H1 (cell line): ENCODE results near the gene TMEM178B. TPM values are rescaled to one million over a fixed set of nuclear protein-coding genes. Genes with fewer than 3 reads are reported as not detected.

ENCODE experiments used
- CTCF ChIA-PET: fragments of 300-600 bp; sonication (Branson Sonifier 250); formaldehyde crosslinking; loops from one replicate; lab custom pipeline; 2021; ENCODE audit not compliant: partially characterized antibody; lab: Charles Lee
- POLR2A ChIA-PET: fragments of 300-600 bp; sonication (Branson Sonifier 250); formaldehyde crosslinking; loops from one replicate; lab custom pipeline; 2021; ENCODE audit warnings: inconsistent platforms; ENCODE audit not compliant: partially characterized antibody; lab: Charles Lee
- DNase-seq, 2 experiments: peaks; one replicate each; pipeline versions ENCODE4 v3.0.0 to v3.0.0-alpha.2; 2010 to 2022; ENCODE audit warnings: low spot score in 2 of 2, low read depth in 1 of 2, mixed read lengths in 1 of 2
- FAIRE-seq: peaks from 2 replicates; lab custom pipeline; 2011; peaks lifted over from hg19 to GRCh38; lab: Jason Lieb, UNC
- H2AFZ ChIP-seq: 2 replicates; pipeline ENCODE4 v1.8.1; 2012; ENCODE audit warnings: low read length, inconsistent platforms
- H2AK5ac ChIP-seq: 2 replicates; pipeline ENCODE4 v1.6.1; 2013; ENCODE audit warnings: low read depth, low read length
- H2BK120ac ChIP-seq: replicated peaks from 2 replicates; pipeline ENCODE3; 2013; ENCODE audit warnings: low read depth, low read length, inconsistent platforms
- H2BK12ac ChIP-seq: 2 replicates; pipeline ENCODE4 v1.6.1; 2013; ENCODE audit warnings: low read depth, low read length
- H2BK15ac ChIP-seq: 2 replicates; pipeline ENCODE4 v1.6.1; 2013; ENCODE audit warnings: low read length
- H2BK20ac ChIP-seq: 2 replicates; pipeline ENCODE4 v1.6.1; 2013; ENCODE audit warnings: low read length
- H2BK5ac ChIP-seq: 2 replicates; pipeline ENCODE4 v1.6.1; 2013; ENCODE audit warnings: low read depth, low read length
- H3K14ac ChIP-seq: 2 replicates; pipeline ENCODE4 v1.6.1; 2013; ENCODE audit warnings: inconsistent platforms; ENCODE audit not compliant: insufficient read length
- H3K18ac ChIP-seq: 2 replicates; pipeline ENCODE4 v1.6.1; 2013; ENCODE audit warnings: low read length; ENCODE audit errors: extremely low read depth
- H3K23ac ChIP-seq: 2 replicates; pipeline ENCODE4 v1.6.1; 2013; ENCODE audit warnings: inconsistent platforms; ENCODE audit not compliant: insufficient read length
- H3K23me2 ChIP-seq: 2 replicates; pipeline ENCODE4 v1.6.1; 2013; ENCODE audit warnings: low read depth, low read length
- H3K27ac ChIP-seq: 2 replicates; pipeline ENCODE4 v1.6.1; 2011; ENCODE audit warnings: low read depth, low read length, inconsistent platforms
- H3K27me3 ChIP-seq, 4 experiments: replicated peaks in 1 of 4; 1 replicate in 1 of 4; 2 replicates in 3 of 4; pipeline versions ENCODE4 v1.6.1 to v1.8.1; 2011 to 2013; ENCODE audit warnings: low read length in 3 of 4, mild to moderate bottlenecking in 3 of 4, inconsistent platforms in 2 of 4, mixed read lengths in 2 of 4, moderate library complexity in 1 of 4; ENCODE audit not compliant: control insufficient read depth in 3 of 4, insufficient read depth in 3 of 4; ENCODE audit errors: extremely low read depth in 1 of 4
- H3K36me3 ChIP-seq, 4 experiments: 2 replicates each; pipeline versions ENCODE4 v1.6.1 to v1.8.1; 2011 to 2013; ENCODE audit warnings: mild to moderate bottlenecking in 4 of 4, low read length in 3 of 4, moderate library complexity in 2 of 4, control low read depth in 1 of 4, inconsistent platforms in 1 of 4; ENCODE audit not compliant: insufficient read depth in 4 of 4, control insufficient read depth in 2 of 4
- H3K4ac ChIP-seq: replicated peaks from 2 replicates; pipeline ENCODE3; 2013; ENCODE audit warnings: low read length, low read depth, mixed read lengths, inconsistent platforms; ENCODE audit not compliant: insufficient read length
- H3K4me1 ChIP-seq, 4 experiments: replicated peaks in 1 of 4; 1 replicate in 1 of 4; 2 replicates in 3 of 4; pipeline versions ENCODE4 v1.6.1 to v1.8.1; 2011 to 2013; ENCODE audit warnings: low read length in 3 of 4, inconsistent platforms in 2 of 4, mixed read lengths in 1 of 4; ENCODE audit not compliant: insufficient read depth in 4 of 4, control insufficient read depth in 3 of 4
- H3K4me2 ChIP-seq, 2 experiments: 2 replicates each; pipeline versions ENCODE4 v1.6.1 to v1.8.1; 2011 to 2013; ENCODE audit warnings: low read depth in 2 of 2, low read length in 2 of 2, control low read depth in 1 of 2, inconsistent platforms in 1 of 2, mild to moderate bottlenecking in 1 of 2; ENCODE audit not compliant: insufficient read depth in 1 of 2
- H3K4me3 ChIP-seq, 4 experiments: fragments of 200-600, 300-600 bp in 1 of 4; sonication (generic), shearing (Covaris generic), sonication (Bioruptor Twin) in 1 of 4; 2 replicates each; pipeline versions ENCODE4 v1.5.1 to v1.8.1; 2011 to 2016; ENCODE audit warnings: low read length in 4 of 4, low read depth in 3 of 4, control low read depth in 2 of 4, inconsistent platforms in 2 of 4, mild to moderate bottlenecking in 2 of 4, mixed read lengths in 1 of 4, moderate library complexity in 1 of 4; ENCODE audit not compliant: insufficient read depth in 2 of 4; ENCODE audit errors: extremely low read depth in 1 of 4
- H3K56ac ChIP-seq: replicated peaks from 2 replicates; pipeline ENCODE3; 2013; ENCODE audit warnings: low read depth, mild to moderate bottlenecking, mixed read lengths, low read length, inconsistent platforms; ENCODE audit not compliant: insufficient read length
- H3K79me1 ChIP-seq: 2 replicates; pipeline ENCODE4 v1.6.1; 2013; ENCODE audit warnings: low read depth, low read length, control low read depth
- H3K79me2 ChIP-seq, 2 experiments: 2 replicates each; pipeline versions ENCODE4 v1.6.1 to v1.8.1; 2012 to 2013; ENCODE audit warnings: low read length in 2 of 2, mild to moderate bottlenecking in 2 of 2, inconsistent platforms in 1 of 2; ENCODE audit not compliant: insufficient read depth in 2 of 2, control insufficient read depth in 1 of 2
- H3K9ac ChIP-seq, 4 experiments: replicated peaks in 1 of 4; 1 replicate in 1 of 4; 2 replicates in 3 of 4; pipeline versions ENCODE4 v1.6.1 to v1.8.1; 2011 to 2013; ENCODE audit warnings: low read depth in 3 of 4, low read length in 3 of 4, control low read depth in 2 of 4, mild to moderate bottlenecking in 2 of 4, moderate library complexity in 2 of 4, inconsistent platforms in 1 of 4; ENCODE audit errors: extremely low read depth in 1 of 4
- H3K9me3 ChIP-seq, 2 experiments: 2 replicates each; pipeline versions ENCODE4 v1.6.1 to v1.8.1; 2012 to 2013; ENCODE audit warnings: mild to moderate bottlenecking in 2 of 2, moderate library complexity in 2 of 2, control low read depth in 1 of 2, inconsistent platforms in 1 of 2, low read depth in 1 of 2, low read length in 1 of 2, mixed read lengths in 1 of 2; ENCODE audit not compliant: insufficient read depth in 2 of 2
- H4K20me1 ChIP-seq, 2 experiments: replicated peaks in 1 of 2; 2 replicates each; pipeline versions ENCODE3 to v1.8.1; 2011 to 2013; ENCODE audit warnings: inconsistent platforms in 2 of 2, low read length in 2 of 2, mild to moderate bottlenecking in 1 of 2; ENCODE audit not compliant: insufficient read depth in 2 of 2, control insufficient read depth in 1 of 2
- H4K5ac ChIP-seq: 2 replicates; pipeline ENCODE4 v1.6.1; 2013; ENCODE audit warnings: low read length, low read depth, mixed read lengths, inconsistent platforms; ENCODE audit not compliant: insufficient read length
- H4K8ac ChIP-seq: 2 replicates; pipeline ENCODE4 v1.8.0; 2013; ENCODE audit warnings: mild to moderate bottlenecking, moderate library complexity, low read length, inconsistent platforms; ENCODE audit not compliant: insufficient read depth; ENCODE audit errors: extremely low read depth
- H4K91ac ChIP-seq: replicated peaks from 2 replicates; pipeline ENCODE3; 2013; ENCODE audit warnings: low read length, mixed read lengths, inconsistent platforms; ENCODE audit not compliant: insufficient read length
- SRF ChIP-seq: IDR thresholded peaks from 2 replicates; pipeline ENCODE4 v1.6.1; 2011; ENCODE audit warnings: mild to moderate bottlenecking, low read depth, low read length, moderate library complexity
- polyA plus RNA-seq, 7 experiments: library from polyadenylated mRNA; depleted of rRNA in 3 of 7; stranded (reverse) in 5 of 7; unstranded in 2 of 7; fragments of >200 nt in 5 of 7; fragments of 200-250 nt in 2 of 7; gene quantifications; 1 replicate in 5 of 7; 2 replicates in 1 of 7; 4 replicates in 1 of 7; pipeline versions ENCODE4 v1.2.1 to v1.2.3, GENCODE V29; 2011 to 2013; ENCODE audit warnings: missing spikeins in 2 of 7, mixed read lengths in 2 of 7
- total RNA-seq: library from RNA; stranded (reverse); fragmentation: NEBNext Ultra II Directional; extraction: Animal tissue kit (Norgen Biotek cat#: 25700); gene quantifications from 2 replicates; pipeline ENCODE4 v1.2.1, GENCODE V29; 2021
- TF ChIP-seq, protein P1 (sequence below): IDR thresholded peaks from 2 replicates; pipeline ENCODE4 v1.6.1; 2011; ENCODE audit warnings: low read depth, mild to moderate bottlenecking, low read length; ENCODE audit not compliant: insufficient read depth

Gene TMEM178B
- total and polyA plus RNA-seq, 2 of the 8 experiments (the other 6 are each of a cell fraction or from before 2014, with no cell fraction given), result 5.3 to 18.1 TPM

DNA sequence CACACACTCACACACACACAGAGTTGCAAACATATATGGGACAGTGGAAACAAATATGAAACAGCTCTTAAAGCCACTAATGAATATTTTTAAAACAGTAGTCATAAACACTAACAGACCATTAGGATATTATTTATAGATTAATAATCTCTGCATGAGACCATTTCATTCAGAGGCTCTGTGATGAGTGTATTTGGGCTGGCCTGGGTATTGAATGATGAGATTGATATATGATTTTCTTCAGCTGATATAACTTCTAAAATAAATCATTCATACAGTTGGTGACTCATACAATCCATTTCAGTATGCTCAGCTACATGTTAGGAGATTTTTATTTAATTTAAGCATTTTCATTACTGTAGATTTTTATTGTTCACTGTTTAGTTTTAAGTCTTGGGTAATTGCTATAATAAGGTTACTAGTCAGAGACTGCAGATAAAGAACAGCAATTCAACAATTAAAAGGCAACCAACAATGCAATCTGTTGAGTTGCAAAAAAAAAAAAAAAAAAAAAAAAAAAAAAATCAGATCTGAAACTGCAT lies 452.2 kb downstream of the TMEM178B start:
- no peaks in the 10 kb centered on the region; the same call in 1 of the 2 replicates for H3K79me1 ChIP-seq
- H2BK20ac ChIP-seq, result no peak overlapping the region
- POLR2A ChIA-PET, result interaction anchor here (1.0 kb wide), 1 partner anchor 65 kb away, joined by 3 read pairs; no protein-coding TSS in a partner anchor
- no peaks in the 10 kb centered on the region for H3K23me2 ChIP-seq
- no peaks in the 10 kb centered on the region for H3K27me3 ChIP-seq
- no peak overlapping the region for H3K4ac ChIP-seq
- TF ChIP-seq, protein P1, sequence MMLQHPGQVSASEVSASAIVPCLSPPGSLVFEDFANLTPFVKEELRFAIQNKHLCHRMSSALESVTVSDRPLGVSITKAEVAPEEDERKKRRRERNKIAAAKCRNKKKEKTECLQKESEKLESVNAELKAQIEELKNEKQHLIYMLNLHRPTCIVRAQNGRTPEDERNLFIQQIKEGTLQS, result no peak
- no peak for TF ChIP-seq SRF
- no peak overlapping the region for H3K14ac ChIP-seq
- no peak overlapping the region for H3K9ac ChIP-seq
- H3K36me3 ChIP-seq, result no peaks in the 10 kb centered on the region; a peak in 1 of 8 replicates
- no peak overlapping the region for H3K4me3 ChIP-seq
- no peak overlapping the region for H4K8ac ChIP-seq
- no peak overlapping the region for H3K27ac ChIP-seq
- H3K9me3 ChIP-seq, result no peaks in the 10 kb centered on the region; a peak in 1 of 4 replicates
- no peak overlapping the region for H2BK12ac ChIP-seq
- H3K18ac ChIP-seq, result no peak overlapping the region
- DNase-seq (no peak), FAIRE-seq (no peak)
- no peak overlapping the region for H2BK15ac ChIP-seq
- H2AK5ac ChIP-seq, result no peak overlapping the region
- no peak overlapping the region for H3K23ac ChIP-seq
- H2BK5ac ChIP-seq, result no peak overlapping the region
- H2BK120ac ChIP-seq, result no peak overlapping the region
- H3K4me2 ChIP-seq, result no peak overlapping the region
- H2AFZ ChIP-seq, result no peak overlapping the region
- H4K20me1 ChIP-seq, result no peaks in the 10 kb centered on the region
- CTCF ChIA-PET, result interaction anchor here (1.0 kb wide), 1 partner anchor 126 kb away, joined by 4 read pairs; no protein-coding TSS in a partner anchor
- H3K56ac ChIP-seq, result no peak overlapping the region
- no peak overlapping the region for H4K91ac ChIP-seq
- peaks cover 0 to 3% (median 0%) of the 10 kb centered on the region in 4 experiments; a peak in 2 of 7 replicates for H3K4me1 ChIP-seq
- no peak overlapping the region for H4K5ac ChIP-seq
- H3K79me2 ChIP-seq, result no peaks in the 10 kb centered on the region
